NCI-H2081 (cell line): ENCODE measurements around the gene MAP3K20.
"Not testable (repeated sequence)": the region's sequence is repeated elsewhere in the genome, so short reads cannot be mapped to it uniquely, and the experiment has no call there.

ENCODE experiments used
- DNase-seq, 2 experiments: peaks; one replicate each; lab custom pipeline; 2025; lab: John Stamatoyannopoulos, UW

Gene MAP3K20

GRCh38 chr2:173161040-173161439, 85.4 kb downstream of the MAP3K20 start:
- no peak for DNase-seq

GRCh38 chr2:173161507-173161906, 85.9 kb downstream of the MAP3K20 start:
- DNase-seq, result no peak

GRCh38 chr2:173163357-173163756, 87.7 kb downstream of the MAP3K20 start:
- not testable (repeated sequence) for DNase-seq

GRCh38 chr2:173164396-173164795, 88.8 kb downstream of the MAP3K20 start:
- no peak for DNase-seq

GRCh38 chr2:173165443-173166238, 90.0 kb downstream of the MAP3K20 start:
- DNase-seq, result no peak

GRCh38 chr2:173171321-173171720, 95.7 kb downstream of the MAP3K20 start:
- DNase-seq, result no peak

- DNase-seq, result no peak
Observed at GRCh38 chr2:173171924-173172643, 96.4 kb downstream of the MAP3K20 start.

GRCh38 chr2:173174339-173174738, 98.7 kb downstream of the MAP3K20 start:
- DNase-seq, result not testable (repeated sequence)

GRCh38 chr2:173175222-173175621, 99.6 kb downstream of the MAP3K20 start:
- no peak for DNase-seq

- no peak for DNase-seq
Observed at GRCh38 chr2:173181982-173182381, 106.3 kb downstream of the MAP3K20 start.

- no peak for DNase-seq
Observed at GRCh38 chr2:173184031-173185004, 108.7 kb downstream of the MAP3K20 start.

GRCh38 chr2:173185437-173185836, 109.8 kb downstream of the MAP3K20 start:
- DNase-seq, result no peak

GRCh38 chr2:173187941-173188788, 112.5 kb downstream of the MAP3K20 start:
- no peak for DNase-seq

- DNase-seq, result no peak
Observed at GRCh38 chr2:173191601-173192000, 116.0 kb downstream of the MAP3K20 start.

GRCh38 chr2:173192071-173192470, 116.4 kb downstream of the MAP3K20 start:
- no peak for DNase-seq

GRCh38 chr2:173193925-173194324, 118.3 kb downstream of the MAP3K20 start:
- DNase-seq, result no peak

GRCh38 chr2:173195100-173195499, 119.5 kb downstream of the MAP3K20 start:
- DNase-seq, result no peak

GRCh38 chr2:173196080-173196479, 120.4 kb downstream of the MAP3K20 start:
- DNase-seq, result peak in 1 of 2 experiments; percentile 14

- no peak for DNase-seq
Observed at GRCh38 chr2:173196638-173197037, 121.0 kb downstream of the MAP3K20 start.

GRCh38 chr2:173198327-173198726, 122.7 kb downstream of the MAP3K20 start:
- DNase-seq, result no peak

- no peak for DNase-seq
Observed at GRCh38 chr2:173199294-173199693, 123.6 kb downstream of the MAP3K20 start.
